Measurements from ENCODE around the gene CSNK1G1. TPM values are rescaled to one million over a fixed set of nuclear protein-coding genes. Genes with fewer than 3 reads are reported as not detected.
A peak's percentile ranks its signal among the peaks of the same experiment; 100 is the strongest.

CSNK1G1 gene
- total RNA-seq, 1 donor, result 34.0 TPM

DNA sequence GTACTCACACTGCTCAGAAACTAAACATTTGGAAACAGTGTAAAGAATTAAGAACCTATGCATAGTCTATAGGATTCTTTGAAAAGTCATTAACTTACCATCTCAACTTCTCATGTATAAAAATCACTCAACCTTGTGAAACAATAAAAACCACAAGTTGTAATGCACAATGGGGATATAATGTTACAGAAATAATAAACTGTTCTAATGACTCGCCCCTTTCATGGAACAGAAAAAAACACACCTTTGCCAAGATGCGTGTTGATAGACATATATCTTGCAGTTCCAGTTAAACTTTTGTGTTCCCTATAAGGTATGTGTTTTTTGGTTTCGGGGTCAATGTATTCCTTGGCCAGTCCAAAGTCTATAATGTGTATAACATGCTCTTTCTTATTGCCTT is 142.3 kb downstream of the CSNK1G1 start:
- DNase-seq (ENCODE audit: insufficient read length, low spot score, missing footprints), result peak; percentile 36
- Histone ChIP-seq H2AFZ (ENCODE audit: low read length) (no peak overlapping the region), H3K27ac (ENCODE audit: low read depth, low read length) (no peak overlapping the region), H4K20me1 (ENCODE audit: insufficient read depth, low read length) (no peaks in the 10 kb centered on the region), H3K4me1 (ENCODE audit: insufficient read depth, low read length) (no peaks in the 10 kb centered on the region), H3K79me2 (ENCODE audit: insufficient read depth, low read length) (peaks cover 11% of the 10 kb centered on the region), H3K4me3 (ENCODE audit: insufficient read depth, low read length) (no peak overlapping the region), H3K27me3 (ENCODE audit: insufficient read depth, low read length) (no peaks in the 10 kb centered on the region), H3K36me3 (ENCODE audit: insufficient read depth, low read length) (peaks cover 14% of the 10 kb centered on the region), H3K4me2 (ENCODE audit: insufficient read depth, low read length) (no peak overlapping the region), H3K9me3 (ENCODE audit: low read depth, low read length) (no peaks in the 10 kb centered on the region)
- TF ChIP-seq, protein P1, sequence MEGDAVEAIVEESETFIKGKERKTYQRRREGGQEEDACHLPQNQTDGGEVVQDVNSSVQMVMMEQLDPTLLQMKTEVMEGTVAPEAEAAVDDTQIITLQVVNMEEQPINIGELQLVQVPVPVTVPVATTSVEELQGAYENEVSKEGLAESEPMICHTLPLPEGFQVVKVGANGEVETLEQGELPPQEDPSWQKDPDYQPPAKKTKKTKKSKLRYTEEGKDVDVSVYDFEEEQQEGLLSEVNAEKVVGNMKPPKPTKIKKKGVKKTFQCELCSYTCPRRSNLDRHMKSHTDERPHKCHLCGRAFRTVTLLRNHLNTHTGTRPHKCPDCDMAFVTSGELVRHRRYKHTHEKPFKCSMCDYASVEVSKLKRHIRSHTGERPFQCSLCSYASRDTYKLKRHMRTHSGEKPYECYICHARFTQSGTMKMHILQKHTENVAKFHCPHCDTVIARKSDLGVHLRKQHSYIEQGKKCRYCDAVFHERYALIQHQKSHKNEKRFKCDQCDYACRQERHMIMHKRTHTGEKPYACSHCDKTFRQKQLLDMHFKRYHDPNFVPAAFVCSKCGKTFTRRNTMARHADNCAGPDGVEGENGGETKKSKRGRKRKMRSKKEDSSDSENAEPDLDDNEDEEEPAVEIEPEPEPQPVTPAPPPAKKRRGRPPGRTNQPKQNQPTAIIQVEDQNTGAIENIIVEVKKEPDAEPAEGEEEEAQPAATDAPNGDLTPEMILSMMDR (IDR thresholded peaks at IDR 0.05; ENCODE audit: extremely low read depth, low read depth, low read length), result no peak

DNA sequence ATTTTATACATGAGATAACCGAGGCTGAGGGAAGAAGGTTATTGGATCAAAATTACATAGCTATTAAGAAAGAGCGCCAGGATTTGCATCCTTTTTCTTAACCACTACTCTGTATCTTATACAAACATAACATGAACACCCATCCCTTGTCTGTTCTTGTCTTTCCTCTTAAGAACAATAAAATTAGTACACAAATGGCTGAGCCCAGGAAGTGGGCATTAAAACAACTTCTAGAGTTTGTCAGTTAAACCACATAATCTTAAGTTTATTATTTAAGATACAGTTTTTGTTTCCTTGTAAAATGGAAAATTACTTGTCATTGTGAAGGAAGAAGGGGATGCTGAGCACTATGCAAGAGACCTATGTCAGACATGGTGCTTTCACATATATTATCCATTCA is 144.3 kb downstream of the CSNK1G1 start:
- Histone ChIP-seq H3K4me3 (ENCODE audit: insufficient read depth, low read length) (no peak overlapping the region), H3K9me3 (ENCODE audit: low read depth, low read length) (no peaks in the 10 kb centered on the region), H3K4me1 (ENCODE audit: insufficient read depth, low read length) (no peaks in the 10 kb centered on the region), H3K79me2 (ENCODE audit: insufficient read depth, low read length) (peaks cover 4% of the 10 kb centered on the region), H4K20me1 (ENCODE audit: insufficient read depth, low read length) (no peaks in the 10 kb centered on the region), H3K27me3 (ENCODE audit: insufficient read depth, low read length) (no peaks in the 10 kb centered on the region), H3K27ac (ENCODE audit: low read depth, low read length) (no peak overlapping the region), H3K4me2 (ENCODE audit: insufficient read depth, low read length) (no peak overlapping the region), H2AFZ (ENCODE audit: low read length) (no peak overlapping the region), H3K36me3 (ENCODE audit: insufficient read depth, low read length) (peaks cover 18% of the 10 kb centered on the region)
- no peak for DNase-seq (ENCODE audit: insufficient read length, low spot score, missing footprints)
- TF ChIP-seq, protein P1 (IDR thresholded peaks at IDR 0.05; ENCODE audit: extremely low read depth, low read depth, low read length), result no peak

DNA sequence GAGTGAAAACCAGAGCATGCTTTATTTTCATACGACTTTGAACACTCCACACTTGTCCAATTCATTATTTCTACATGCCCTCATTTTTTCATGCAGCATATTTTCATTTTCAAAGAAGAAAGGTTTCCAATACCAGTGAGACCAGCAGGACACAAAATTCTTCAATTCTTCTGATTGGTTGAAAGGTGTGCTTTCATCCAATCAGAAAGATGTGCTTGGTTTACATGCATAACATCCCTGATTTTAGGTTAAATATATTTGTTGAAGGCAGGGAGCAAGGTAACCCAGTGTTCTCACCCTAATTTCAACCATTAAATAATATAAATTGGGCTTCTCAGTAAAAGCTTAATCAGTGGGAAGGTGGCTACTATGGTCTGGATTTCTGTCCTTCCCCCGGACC is 145.6 kb downstream of the CSNK1G1 start:
- peak; percentile 41 for DNase-seq (ENCODE audit: insufficient read length, low spot score, missing footprints)
- H3K27ac ChIP-seq (ENCODE audit: low read depth, low read length), result no peak overlapping the region
- H3K4me2 ChIP-seq (ENCODE audit: insufficient read depth, low read length), result no peak overlapping the region
- H3K9me3 ChIP-seq (ENCODE audit: low read depth, low read length), result no peaks in the 10 kb centered on the region
- H3K4me3 ChIP-seq (ENCODE audit: insufficient read depth, low read length), result no peak overlapping the region
- H3K79me2 ChIP-seq (ENCODE audit: insufficient read depth, low read length), result no peaks in the 10 kb centered on the region
- no peak overlapping the region for H2AFZ ChIP-seq (ENCODE audit: low read length)
- TF ChIP-seq, protein P1 (IDR thresholded peaks at IDR 0.05; ENCODE audit: extremely low read depth, low read depth, low read length), result no peak
- H3K27me3 ChIP-seq (ENCODE audit: insufficient read depth, low read length), result no peaks in the 10 kb centered on the region
- H4K20me1 ChIP-seq (ENCODE audit: insufficient read depth, low read length), result no peaks in the 10 kb centered on the region
- H3K36me3 ChIP-seq (ENCODE audit: insufficient read depth, low read length), result peaks cover 17% of the 10 kb centered on the region
- no peaks in the 10 kb centered on the region for H3K4me1 ChIP-seq (ENCODE audit: insufficient read depth, low read length)

DNA sequence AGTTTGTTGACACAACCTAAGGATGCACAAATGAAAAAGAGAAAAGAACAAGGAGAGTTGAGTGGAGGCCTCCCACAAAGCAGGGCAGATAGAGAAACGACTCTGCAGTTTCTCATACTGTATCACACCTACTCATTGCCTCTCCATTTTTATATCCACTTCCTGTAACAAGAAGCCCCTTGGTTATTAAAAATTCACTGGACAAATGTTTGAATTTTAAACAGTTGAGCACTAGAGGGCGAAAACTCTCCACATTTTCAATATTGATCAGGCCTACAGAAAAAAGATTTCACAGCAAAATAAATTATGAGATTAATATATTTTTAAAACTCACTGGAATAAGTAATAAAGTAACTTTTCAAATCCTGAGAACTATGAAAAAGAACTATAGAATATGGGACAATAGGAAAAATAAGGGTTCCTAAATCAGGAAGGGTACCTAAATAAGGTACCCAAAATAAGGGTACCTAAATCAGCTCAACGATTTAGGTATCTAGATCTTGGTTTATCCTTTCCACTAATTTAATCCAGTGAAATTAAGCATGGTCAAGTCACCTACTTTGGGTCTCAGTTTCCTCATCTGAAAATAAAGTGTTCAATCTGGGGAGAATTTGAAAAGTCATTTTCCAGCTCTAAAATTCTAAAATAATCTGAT is 146.2 kb downstream of the CSNK1G1 start:
- no peak overlapping the region for H2AFZ ChIP-seq (ENCODE audit: low read length)
- no peaks in the 10 kb centered on the region for H4K20me1 ChIP-seq (ENCODE audit: insufficient read depth, low read length)
- no peak overlapping the region for H3K4me2 ChIP-seq (ENCODE audit: insufficient read depth, low read length)
- no peaks in the 10 kb centered on the region for H3K27me3 ChIP-seq (ENCODE audit: insufficient read depth, low read length)
- H3K9me3 ChIP-seq (ENCODE audit: low read depth, low read length), result no peaks in the 10 kb centered on the region
- peaks cover 19% of the 10 kb centered on the region for H3K36me3 ChIP-seq (ENCODE audit: insufficient read depth, low read length)
- no peak overlapping the region for H3K4me3 ChIP-seq (ENCODE audit: insufficient read depth, low read length)
- H3K79me2 ChIP-seq (ENCODE audit: insufficient read depth, low read length), result no peaks in the 10 kb centered on the region
- TF ChIP-seq, protein P1 (IDR thresholded peaks at IDR 0.05; ENCODE audit: extremely low read depth, low read depth, low read length), result peak; percentile 59
- DNase-seq (ENCODE audit: insufficient read length, low spot score, missing footprints), result peak; percentile 26
- H3K27ac ChIP-seq (ENCODE audit: low read depth, low read length), result no peak overlapping the region
- H3K4me1 ChIP-seq (ENCODE audit: insufficient read depth, low read length), result no peaks in the 10 kb centered on the region

All from osteoblast (primary cell).